Ecto neural progenitor cell (in vitro differentiated cells): Measurements from ENCODE around the gene FSTL4.

Experiments
- DNase-seq: peaks from one replicate; pipeline ENCODE4 v3.0.0-alpha.2; 2018; ENCODE audit warnings: low spot score

FSTL4 gene

DNA sequence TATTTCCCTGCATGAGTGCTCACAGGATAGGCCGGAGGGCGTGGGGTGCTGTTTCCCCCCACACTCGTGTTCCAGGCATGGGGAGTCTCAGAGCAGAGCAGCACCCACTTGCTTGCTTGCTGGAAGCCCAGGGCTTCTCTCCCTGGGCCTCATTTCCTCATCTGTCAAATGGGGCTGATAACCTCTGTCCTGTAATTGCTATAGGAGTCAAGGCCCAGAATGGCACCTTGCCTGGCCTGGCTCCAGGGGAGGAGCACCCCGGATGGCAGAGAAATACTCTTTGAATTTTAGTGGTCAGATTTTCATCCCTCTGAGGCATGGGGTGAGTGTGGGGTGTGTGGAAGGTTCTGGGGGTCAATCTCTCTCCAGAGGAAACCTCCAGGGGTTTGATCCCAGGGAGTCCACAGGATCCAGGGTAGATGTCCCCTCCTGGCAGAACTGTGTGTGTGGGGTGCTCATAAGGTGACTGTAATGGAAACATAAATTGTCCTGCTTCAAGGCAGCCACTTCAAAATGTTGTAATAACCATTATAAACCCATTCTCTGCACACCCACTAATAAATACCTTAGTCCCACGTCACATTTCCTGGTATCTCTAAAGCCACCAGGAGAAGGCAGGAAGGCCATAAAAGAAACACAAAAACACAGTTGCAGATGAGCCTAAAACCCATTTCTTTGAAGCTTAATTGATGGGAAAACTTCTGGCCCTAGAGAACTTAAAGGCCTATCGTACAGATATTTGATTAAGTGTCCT lies 272.2 kb downstream of the FSTL4 start:
- no peak for DNase-seq

DNA sequence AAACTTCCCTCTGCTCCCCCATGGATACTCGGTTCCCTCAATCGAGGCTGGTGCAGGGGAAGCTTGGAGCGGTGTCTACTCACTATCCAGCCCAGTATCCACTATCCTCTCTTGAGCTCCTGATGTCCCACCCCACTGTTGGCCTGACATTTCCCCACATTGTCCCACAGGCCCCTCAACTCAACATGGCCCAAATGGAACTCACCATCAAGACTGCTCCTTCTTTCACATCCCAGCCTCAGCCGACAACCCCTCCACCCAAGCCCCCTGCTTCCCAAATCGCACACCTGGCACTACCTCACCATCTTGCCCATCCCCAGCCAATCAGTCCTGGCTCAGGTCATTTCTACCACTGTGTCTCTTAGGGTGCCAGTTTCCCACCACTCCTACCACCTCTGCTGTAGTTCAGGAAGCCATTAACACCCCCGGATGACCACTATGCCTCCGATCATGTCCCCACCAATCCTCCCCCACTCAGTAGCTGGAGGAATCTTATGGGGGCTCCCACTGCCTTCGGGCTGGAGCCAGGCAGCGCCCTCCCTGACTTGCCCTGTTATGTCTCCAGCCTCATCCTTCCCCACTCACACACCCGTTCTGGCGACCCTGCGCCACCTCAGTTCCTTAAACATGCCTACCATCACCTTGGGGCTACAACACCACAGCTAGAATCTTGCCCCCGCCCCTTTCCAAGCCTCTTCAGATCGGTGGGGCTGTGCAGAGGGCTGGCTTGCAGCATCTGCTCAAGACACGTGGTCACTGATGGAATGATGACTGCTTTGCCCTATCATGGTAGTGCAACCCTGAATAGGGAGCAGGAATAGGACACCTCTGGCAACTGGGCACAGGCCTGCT lies 273.6 kb downstream of the FSTL4 start:
- DNase-seq = no peak

DNA sequence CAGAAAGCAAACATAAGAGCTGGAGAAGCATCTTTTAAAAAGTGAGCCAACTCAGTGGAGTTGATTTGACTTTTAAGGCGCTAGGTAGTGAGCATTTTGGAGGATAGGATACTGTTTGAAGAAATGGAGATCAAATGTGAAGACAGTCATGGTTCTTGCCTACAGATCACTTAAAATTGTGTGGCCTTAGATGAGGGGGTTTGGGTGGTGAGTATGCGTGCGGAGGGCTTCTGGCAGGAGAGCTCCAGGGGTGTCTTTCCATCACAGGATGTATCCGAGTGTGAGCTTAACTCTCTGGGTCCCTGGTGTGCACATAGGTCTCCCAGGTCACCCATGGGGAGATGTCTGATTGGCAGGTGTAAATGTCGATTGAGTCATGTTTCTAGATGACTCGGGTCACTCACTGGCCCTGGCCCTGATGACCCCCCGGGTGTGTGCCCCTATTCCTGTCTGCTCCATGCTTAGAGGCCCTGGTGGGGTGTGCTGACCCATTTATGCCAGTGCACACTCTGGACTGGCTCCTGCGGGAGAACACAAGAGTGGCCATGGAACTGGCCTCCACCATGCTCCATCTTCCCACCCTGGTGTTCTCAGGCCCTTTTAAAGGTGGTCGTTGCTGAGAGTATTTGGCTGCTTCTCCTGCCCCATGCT lies 274.4 kb downstream of the FSTL4 start:
- no peak for DNase-seq

DNA sequence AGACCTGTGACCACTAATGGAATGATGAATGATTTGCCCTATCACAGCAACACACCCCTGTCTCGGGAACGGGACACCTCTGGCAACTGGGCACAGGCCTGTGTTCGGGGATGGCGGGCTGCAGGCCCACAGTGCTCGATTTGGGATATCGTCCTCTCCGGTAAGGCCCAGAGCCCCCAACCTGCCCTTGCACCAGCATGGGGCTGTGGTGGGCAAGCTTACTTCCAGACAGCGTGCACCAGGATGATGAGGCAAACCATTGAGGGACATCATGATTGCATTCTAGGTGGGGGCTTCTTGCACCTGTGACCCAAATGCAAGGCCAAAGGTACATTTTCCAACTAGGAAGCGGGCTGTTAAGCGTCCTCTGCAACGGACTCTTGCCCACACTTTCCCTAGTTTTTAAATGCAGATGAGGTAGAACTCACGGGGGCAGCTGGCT lies 275.4 kb downstream of the FSTL4 start:
- no peak for DNase-seq

DNA sequence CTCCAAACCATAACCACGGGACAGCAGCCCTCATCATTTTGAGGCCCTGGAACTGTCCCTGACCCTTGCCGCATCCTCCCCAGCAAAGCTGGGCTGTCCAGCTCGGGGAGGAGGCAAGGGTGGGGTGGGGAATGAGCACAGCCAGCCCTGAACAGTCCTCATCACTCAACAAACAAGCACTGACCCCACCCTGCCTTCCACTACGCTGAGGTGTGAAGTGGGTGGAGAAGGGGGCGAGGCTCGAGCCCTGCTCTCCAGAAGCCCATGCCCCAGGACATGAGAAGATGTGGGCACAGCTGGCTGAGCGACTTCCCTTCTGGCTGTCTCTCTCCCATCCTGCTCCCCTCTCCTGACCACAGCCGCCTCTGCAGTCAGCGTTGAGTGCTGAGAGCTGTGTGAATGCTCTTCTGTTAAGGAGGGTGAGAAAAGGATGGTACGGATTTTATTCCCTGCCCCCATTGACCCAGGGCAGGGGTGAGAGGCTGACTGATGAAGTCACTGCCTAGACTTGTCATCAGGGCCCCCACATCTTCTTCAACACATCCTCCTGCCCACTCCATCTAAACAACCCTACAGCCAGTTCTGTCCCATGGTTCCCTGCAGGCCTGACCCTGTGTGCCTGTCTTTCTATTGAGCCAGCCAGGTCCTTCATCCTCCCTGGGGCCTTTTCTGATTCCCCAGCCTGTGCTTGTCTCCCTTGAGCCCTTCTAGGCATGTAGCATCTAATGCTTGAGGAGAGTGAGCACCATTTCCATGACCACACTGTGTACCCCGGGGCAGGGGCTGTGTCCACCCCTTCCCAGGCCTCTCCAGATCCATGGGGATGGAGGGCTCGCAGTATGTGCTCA lies 276.0 kb downstream of the FSTL4 start:
- DNase-seq = no peak

DNA sequence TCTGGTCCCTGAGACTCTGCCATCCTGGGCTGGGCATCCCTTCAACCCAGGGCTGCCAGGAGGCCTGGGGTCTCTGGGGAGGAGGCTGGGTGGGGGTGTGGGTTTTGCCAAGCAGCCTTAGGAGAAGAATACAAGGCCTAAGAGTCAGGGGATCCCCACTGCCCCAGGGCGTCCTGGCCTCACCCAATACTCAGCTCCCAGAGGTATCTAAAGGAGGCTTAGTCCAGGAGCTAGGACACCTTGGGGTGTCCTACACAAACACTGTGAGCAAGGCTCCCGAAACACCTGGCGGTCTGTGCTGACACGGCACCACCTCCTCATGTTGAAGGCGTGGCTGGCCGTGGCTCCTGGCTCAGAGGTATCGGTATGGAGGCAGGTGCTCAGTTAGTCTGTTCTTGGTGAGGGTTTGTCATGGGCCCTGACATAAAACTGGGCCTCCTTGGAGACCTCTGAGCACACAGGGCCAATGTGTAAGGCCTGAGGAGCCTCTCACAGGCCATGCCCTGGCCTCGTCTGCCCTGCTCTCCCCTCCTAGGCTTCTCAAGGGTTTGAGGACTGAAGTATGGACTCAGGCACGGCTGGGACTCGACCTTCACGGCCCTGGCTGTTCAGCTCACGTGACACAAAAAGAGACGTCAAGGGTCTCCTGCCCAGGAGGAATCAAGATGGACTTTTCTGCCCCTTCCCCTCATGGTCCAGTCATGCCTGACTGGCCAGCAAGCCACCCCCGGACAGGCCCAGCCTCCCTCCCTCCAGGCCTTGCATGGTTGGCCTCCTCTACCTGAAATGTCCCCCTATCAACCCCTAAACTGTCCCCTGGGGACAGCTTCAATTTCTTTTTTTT lies 277.3 kb downstream of the FSTL4 start:
- no peak for DNase-seq

DNA sequence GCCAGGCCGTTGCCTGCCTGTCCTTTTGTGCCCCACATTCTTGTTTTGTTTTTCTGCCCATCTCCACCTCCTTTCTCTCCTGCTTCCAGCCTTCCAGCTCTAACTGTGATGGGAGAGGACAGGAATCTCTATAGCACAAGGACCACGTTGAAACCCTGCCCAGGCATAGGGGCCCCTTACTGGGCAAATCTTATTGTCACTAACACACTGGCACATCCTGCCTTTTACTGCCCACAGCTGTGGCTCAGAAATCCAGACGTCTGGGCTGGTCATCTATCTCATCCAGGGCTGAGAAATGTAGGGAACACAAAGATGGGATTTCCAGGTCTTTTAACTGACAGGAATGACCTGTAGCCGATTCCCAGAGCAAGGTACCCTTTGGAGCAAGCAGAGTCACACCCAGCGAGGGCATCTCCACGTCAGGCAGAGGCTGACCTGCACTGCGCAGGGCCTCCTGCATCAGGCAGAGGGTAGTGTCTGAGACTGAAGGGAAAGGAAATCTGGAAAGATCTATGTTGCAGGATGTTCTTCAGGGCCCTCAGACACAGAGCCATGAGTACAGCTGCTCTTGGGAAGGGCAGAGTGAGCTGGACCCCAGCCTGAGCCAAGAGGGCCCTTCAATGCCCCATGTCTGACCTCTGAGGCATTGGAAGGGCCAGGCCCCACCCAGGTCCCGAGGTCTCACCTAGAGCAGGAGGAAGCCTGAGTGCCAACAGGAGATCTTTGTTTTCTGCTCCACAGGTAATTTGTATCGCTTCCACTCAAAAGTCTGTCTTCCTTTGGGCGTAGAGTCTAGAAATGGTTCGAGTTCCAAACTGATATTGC lies 278.8 kb downstream of the FSTL4 start:
- DNase-seq = no peak

DNA sequence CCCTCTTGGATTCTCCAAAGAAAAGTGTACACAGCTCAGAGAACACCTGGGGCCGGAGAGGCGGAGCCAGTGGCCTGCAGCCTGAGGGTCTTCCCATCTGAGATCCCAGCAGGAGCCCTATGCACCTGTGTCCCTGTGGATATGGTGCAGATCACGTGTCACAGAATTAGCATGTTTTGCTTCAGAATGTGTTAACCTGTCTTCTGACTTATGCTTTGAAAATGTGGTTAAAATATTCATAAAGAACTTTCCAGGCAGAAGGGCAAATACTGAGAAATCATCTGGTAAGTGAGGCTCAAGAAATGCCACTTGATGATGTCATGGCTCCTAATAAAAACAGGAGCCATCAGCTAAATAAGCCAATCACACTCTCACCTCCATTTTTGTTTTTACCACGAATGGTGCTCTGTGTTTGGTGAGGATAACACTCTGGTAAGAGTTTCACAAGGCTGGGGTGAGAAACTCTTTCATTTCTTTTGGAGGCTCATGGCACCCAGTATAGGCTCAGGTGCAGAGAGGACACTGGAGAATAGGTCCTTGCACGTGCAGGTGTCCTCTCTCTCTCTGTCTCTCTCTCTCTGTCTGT lies 279.8 kb downstream of the FSTL4 start:
- DNase-seq = no peak

DNA sequence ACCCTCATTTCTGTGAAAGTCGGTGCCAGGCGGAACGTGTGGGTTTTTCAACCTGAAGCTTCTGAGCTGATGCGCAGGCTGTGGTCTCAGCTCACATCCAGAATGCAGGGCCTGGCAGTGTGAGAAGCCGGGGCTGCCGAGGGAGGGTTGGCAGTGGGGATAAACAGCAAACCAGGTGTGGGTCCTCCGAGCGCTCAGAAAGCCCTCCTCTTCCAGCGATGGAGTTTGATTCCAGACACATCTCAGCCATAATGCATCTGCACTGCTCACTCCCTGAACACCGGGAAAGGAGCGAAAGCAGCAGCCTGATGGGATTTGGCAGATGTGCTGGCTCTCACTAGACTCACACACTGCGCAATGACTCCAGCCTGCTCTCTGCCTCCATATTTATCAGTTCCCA lies 280.4 kb downstream of the FSTL4 start:
- DNase-seq = no peak

DNA sequence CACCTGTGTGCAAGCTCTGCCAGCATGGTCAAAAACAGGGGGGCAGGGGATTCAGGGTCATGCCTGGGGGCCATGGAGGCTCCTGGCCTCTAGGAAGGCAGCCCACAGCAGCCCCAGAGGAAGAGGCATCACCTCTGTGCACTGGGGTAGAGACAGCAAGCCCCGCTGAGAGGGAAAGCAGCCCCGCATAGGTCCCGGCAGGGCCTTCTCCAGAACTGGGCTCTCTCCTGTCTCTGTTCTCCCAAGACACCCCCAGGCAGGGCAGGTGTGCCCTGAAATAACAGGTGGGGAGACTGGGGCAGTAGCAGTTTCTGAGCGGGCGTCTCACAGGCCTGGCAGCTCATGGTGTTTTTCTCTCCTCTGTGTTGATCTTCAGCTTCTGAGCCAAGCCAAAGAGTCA lies 281.4 kb downstream of the FSTL4 start:
- DNase-seq = no peak

DNA sequence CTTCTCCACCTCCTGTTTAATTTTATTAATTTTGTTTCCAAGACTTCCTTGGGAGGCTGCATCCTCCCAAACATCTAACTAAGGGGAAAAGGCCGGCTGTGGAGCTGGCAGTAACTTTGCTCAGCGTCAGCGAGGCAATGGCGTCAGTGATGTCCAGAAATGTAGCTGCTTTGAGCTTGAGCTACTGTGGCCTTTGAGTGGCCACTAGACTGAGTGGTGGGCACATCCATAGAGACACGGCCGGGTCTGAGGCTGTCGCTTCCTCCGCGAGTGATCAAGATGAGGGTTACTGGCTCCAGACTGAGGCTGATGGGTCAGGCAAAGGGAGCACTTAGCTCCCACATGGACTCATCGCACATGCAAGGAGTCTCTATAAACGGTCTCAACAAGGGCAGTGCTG lies 283.5 kb downstream of the FSTL4 start:
- DNase-seq = no peak

DNA sequence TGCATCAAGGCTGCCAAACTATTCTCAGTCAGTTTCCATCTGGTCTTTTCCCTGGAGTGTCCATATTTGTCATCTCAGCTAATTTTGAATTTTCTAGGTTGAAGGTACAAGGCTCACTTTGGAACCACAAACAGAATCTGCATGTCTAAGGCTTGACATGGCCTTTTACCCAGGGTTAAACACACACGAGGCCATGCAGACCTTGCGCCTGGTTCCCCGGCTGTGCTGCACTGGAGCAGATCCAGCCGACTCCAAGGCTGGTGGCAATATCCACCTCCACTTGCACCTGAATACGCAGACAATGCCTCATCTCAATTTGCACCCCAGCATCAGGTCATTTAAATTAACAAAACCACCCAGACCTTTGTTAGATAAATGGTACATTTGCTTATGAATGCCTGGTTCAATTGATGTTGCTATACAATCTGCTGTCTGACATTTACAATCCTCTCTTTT lies 284.4 kb downstream of the FSTL4 start:
- no peak for DNase-seq

DNA sequence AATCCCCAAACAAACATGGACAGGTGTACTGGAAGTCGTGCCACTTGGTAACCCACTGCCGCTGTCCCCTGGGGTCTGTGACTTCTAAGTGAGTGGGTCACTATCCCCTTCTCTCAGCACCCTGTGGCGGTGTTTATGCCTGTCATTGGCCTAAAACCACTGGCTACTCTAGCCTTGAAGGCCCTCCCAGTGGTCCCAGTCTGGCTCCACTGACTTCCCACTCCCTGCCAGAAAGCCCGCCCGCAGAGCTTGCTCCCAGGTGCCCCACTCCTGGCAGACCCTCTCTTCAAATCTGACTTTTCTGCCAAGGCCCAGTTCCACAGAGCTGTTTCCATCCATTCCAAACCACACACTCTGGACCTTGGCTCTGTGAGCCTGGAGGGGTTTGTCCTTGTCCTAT lies 286.0 kb downstream of the FSTL4 start:
- DNase-seq = no peak

DNA sequence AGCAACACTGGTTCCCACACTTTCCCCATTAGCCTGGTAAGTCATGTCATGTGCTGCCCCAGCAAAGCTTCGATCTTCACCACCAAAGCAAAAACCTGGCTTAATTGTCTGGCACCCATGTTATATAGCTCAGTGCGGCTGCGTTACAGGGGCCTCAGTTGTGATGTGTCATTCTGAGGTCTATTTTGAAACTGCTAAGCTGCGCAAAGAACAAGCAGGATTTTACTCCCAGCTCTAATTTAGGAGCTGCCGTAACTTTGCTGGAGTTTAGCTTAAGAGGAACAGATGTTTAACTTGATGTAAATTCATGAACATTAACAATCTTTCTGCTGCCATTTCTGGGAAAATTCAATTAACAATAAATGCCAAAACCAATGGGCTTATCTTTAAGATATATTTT lies 286.5 kb downstream of the FSTL4 start:
- no peak for DNase-seq

DNA sequence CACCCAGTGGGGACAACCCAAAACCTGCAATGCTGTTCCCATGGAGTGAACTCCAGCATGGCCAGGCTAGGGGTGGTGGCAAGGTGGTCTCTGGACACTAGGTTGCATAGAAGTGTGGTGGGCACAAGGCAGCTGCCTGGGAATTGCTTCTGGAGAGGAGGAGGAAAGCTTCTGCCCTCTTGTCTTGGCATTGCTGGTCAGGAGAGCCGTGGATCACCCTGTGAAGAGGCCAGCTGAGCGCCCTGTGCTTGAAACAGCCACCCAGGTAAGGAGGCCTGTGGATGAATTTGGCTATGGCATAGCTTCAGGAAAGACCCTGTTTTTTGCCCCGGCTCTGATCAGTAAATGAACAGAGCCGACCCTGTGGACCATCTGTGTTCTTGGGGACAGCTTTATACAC lies 287.4 kb downstream of the FSTL4 start:
- DNase-seq = no peak

DNA sequence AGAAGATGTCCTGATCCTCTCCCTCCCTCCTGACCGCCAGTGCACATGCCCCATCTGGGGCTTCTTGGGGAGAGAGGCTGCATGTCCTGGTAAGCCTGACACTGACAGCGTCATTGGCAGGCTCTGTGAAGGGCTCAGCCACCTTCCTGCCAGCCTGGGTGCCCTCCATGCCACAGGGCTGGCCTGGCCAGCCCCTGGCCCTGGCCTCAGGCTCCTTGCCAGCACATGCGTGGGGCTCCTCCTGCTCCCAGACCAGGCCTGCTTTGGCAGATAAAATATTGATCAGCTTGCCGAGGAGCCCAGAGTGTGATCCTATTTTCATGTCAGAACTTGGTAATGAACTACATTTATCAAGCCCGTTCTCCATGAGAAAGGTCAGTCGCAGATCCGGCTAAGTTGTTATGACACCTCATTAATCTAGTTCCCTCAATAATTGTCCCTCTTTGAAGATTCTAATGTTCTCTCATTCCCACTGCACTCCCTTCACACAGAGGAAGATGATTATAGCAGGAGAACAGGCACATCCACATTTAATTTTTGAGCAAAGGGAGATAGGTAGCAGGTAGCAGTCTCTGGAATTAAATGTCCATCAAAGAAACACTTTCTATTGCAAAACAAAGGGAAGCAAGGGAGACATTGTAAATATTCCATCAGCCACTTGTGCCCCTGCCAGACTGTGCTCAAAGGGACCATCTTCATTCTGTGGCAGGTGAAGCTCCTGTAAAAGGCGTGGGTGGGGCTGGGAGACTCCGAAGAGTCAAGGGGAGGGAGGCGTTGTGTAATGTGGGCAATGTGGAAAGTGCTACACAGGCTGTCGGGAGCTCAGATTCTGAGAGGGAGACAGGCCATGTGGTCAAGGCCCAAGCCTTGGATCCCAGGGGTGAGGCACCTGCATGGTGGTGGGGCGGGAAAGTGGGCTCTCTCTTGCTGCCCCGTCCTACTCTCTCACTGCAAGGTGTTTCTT lies 288.6 kb downstream of the FSTL4 start:
- no peak for DNase-seq

DNA sequence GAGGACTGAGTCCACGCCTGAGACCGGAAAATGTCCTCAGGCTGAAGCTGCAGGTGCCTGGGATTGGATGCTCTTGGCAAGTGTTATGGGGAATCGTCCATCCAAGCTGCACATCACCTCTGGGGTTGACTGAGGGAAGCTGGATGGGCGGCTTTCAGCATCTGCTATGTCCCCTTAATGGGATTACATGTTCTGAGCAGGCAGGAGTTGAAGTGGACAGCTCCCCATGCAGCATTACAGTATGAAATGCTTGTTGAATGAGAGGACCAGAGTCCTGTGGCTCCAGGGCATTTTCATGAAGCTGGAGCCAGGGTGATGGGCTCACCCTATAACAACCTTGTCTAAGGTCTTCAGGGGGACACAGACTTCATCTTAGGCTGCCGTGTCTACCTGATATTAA lies 289.6 kb downstream of the FSTL4 start:
- DNase-seq = no peak

DNA sequence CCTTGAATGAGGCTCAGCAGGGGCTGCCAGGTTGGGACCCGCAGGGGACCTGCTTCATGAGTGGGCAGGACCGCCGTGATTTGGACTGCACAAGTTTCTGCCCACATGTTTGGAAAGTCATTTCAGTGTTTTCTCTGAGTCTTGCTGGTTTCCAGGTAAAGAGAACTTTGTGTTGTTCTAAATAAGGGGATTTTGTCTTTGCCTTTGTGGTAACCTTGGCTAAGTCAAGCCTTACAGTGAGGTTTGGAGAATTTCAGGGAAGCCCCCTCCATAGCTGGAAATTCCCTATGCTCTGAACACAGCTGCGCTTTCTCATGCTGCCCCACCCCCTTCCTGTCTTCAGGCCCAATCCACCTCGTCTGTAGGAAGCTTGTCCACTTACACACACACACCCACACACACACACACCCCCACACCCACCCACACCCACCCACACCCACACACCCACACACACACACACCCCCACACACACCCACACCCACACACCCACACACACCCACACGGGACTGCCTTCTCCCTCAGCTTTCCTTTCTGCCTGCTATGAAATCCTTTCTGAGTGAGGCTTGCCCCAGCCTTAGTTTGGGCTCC lies 290.4 kb downstream of the FSTL4 start:
- DNase-seq = no peak
